GM12891 (cell line): ENCODE data around the gene TEX38.
"Not testable (repeated sequence)": the region's sequence is repeated elsewhere in the genome, so short reads cannot be mapped to it uniquely, and the experiment has no call there.

Experiments
- DNase-seq: peaks from one replicate; pipeline ENCODE4 v3.0.0; 2011; ENCODE audit warnings: low spot score; ENCODE audit not compliant: insufficient read length
- FAIRE-seq: peaks from 2 replicates; lab custom pipeline; 2011; peaks lifted over from hg19 to GRCh38; lab: Jason Lieb, UNC
- PAX5 ChIP-seq: IDR thresholded peaks from 2 replicates; pipeline ENCODE4 v1.6.1; 2011; ENCODE audit warnings: low read length, moderate library complexity, mild to moderate bottlenecking; ENCODE audit not compliant: insufficient read depth, severe bottlenecking
- POLR2A ChIP-seq: IDR thresholded peaks from 2 replicates; pipeline ENCODE4 v1.6.1; 2011; ENCODE audit warnings: low read depth, low read length, control low read depth
- POLR2AphosphoS5 ChIP-seq: IDR thresholded peaks from 2 replicates; pipeline ENCODE4 v1.6.1; 2011; ENCODE audit warnings: low read depth, low read length, control low read depth
- POU2F2 ChIP-seq: IDR thresholded peaks from 2 replicates; pipeline ENCODE4 v1.6.1; 2011; ENCODE audit warnings: low read depth, mild to moderate bottlenecking, control low read depth, low read length, moderate library complexity
- SPI1 ChIP-seq: IDR thresholded peaks from 2 replicates; pipeline ENCODE4 v1.6.1; 2011; ENCODE audit warnings: low read depth, low read length, control low read depth
- TAF1 ChIP-seq: IDR thresholded peaks from 2 replicates; pipeline ENCODE4 v1.6.1; 2011; ENCODE audit warnings: low read depth, low read length, control low read depth

Gene TEX38

GRCh38 chr1:46719689-46720088 lies 48.0 kb downstream of the TEX38 start:
- TF ChIP-seq POLR2AphosphoS5 (no peak), POLR2A (no peak), TAF1 (no peak), SPI1 (no peak), PAX5 (no peak), POU2F2 (no peak)
- no peak for DNase-seq
- FAIRE-seq, result peak; percentile 31

- FAIRE-seq, DNase-seq: not testable (repeated sequence)
Observed at GRCh38 chr1:46720319-46720718, 48.7 kb downstream of the TEX38 start.

GRCh38 chr1:46721204-46721603 lies 49.5 kb downstream of the TEX38 start:
- FAIRE-seq (no peak), DNase-seq (no peak)
- TF ChIP-seq SPI1, result no peak
- no peak for TF ChIP-seq POLR2A
- no peak for TF ChIP-seq PAX5
- no peak for TF ChIP-seq POU2F2
- no peak for TF ChIP-seq TAF1
- no peak for TF ChIP-seq POLR2AphosphoS5

- DNase-seq, result no peak
- no peak for FAIRE-seq
- TF ChIP-seq POLR2AphosphoS5 (no peak), SPI1 (no peak), POLR2A (no peak), PAX5 (no peak), POU2F2 (no peak), TAF1 (no peak)
Observed at GRCh38 chr1:46721686-46722205, 50.1 kb downstream of the TEX38 start.
